Gastrocnemius medialis (tissue), 4 donors: ENCODE results near the gene GDF10. TPM values are rescaled to one million over a fixed set of nuclear protein-coding genes. Genes with fewer than 3 reads are reported as not detected.

ENCODE experiments used
- ATAC-seq, 2 donors: fragments of 150-250 bp; one replicate each; pipeline ENCODE4 v1.9.1; 2016
- DNase-seq, 2 donors: peaks; one replicate each; pipeline ENCODE4 v3.0.0-alpha.2; 2019
- H3K27ac ChIP-seq, 4 donors: fragments of 200-600 bp; sonication (generic); 1 replicate in 1 of 4; 2 replicates in 3 of 4; pipeline ENCODE4 v1.5.1; 2016 to 2018; ENCODE audit warnings: mild to moderate bottlenecking in 2 of 4, moderate library complexity in 1 of 4
- H3K27me3 ChIP-seq, 3 donors: fragments of 200-600 bp; sonication (generic) in 2 of 3; 1 replicate in 1 of 3; 2 replicates in 2 of 3; pipeline versions ENCODE4 v1.5.1 to v1.6.0; 2016 to 2019; ENCODE audit warnings: mild to moderate bottlenecking in 1 of 3, moderate library complexity in 1 of 3
- H3K36me3 ChIP-seq, 2 donors: fragments of 200-600 bp; sonication (generic) in 1 of 2; one replicate each; pipeline ENCODE4 v1.5.1; 2017 to 2018
- H3K4me1 ChIP-seq, 2 donors: fragments of 200-600 bp; sonication (generic) in 1 of 2; one replicate each; pipeline ENCODE4 v1.5.1; 2016 to 2017; ENCODE audit warnings: mild to moderate bottlenecking in 2 of 2
- H3K4me3 ChIP-seq, 4 donors: fragments of 200-600 bp; sonication (generic) in 3 of 4; 1 replicate in 1 of 4; 2 replicates in 3 of 4; pipeline ENCODE4 v1.5.1; 2016 to 2019; ENCODE audit warnings: mild to moderate bottlenecking in 2 of 4
- H3K9me3 ChIP-seq, 3 donors: fragments of 200-600 bp; sonication (generic) in 2 of 3; 1 replicate in 1 of 3; 2 replicates in 2 of 3; pipeline ENCODE4 v1.5.1; 2016 to 2019
- POLR2A ChIP-seq, 2 donors: fragments of 450-650 bp; IDR thresholded peaks; one replicate each; pipeline ENCODE4 v1.6.1; 2017; ENCODE audit warnings: antibody characterized with exemption in 2 of 2, mild to moderate bottlenecking in 2 of 2, moderate library complexity in 2 of 2
- in situ Hi-C, 4 donors: fragments of 200-750 bp; cut with MboI; loops; one replicate each; pipeline versions ENCODE4 v1.15.0 to v1.8.0; 2017; ENCODE audit warnings: low sequenced_read_pairs in 4 of 4
- intact Hi-C: fragments of 100-400 bp; cut with DNase I; formaldehyde crosslinking; loops from one replicate; pipeline ENCODE4 v1.15.1; 2023; ENCODE audit warnings: low total_unique reads
- total RNA-seq, 4 donors: library from RNA; depleted of rRNA; stranded (reverse); fragments of >200 nt; gene quantifications; one replicate each; pipeline versions ENCODE4 v1.1.0 to v1.2.3, GENCODE V29; 2016
- TF ChIP-seq, protein P1 (sequence below), 5 experiments: fragments of 450-650 bp in 3 of 5; fragments of 200-600 bp in 2 of 5; sonication (generic) in 2 of 5; IDR thresholded peaks in 4 of 5; conservative IDR thresholded peaks in 1 of 5; 1 replicate in 4 of 5; 2 replicates in 1 of 5; pipeline ENCODE4 v1.5.1; 2016 to 2019; ENCODE audit warnings: antibody characterized with exemption in 5 of 5, mild to moderate bottlenecking in 3 of 5, moderate library complexity in 3 of 5

The GDF10 gene
- total RNA-seq, 4 donors from 2014 or later, result 0.20 to 0.72 (median 0.36) TPM

GRCh38 chr10:47279276-47279675 lies 20.7 kb upstream of the GDF10 start:
- no peaks in the 10 kb centered on the region for H3K36me3 ChIP-seq
- H3K27ac ChIP-seq, result no peak overlapping the region
- H3K4me1 ChIP-seq, result no peaks in the 10 kb centered on the region
- in situ Hi-C loops, result no loop called here
- H3K4me3 ChIP-seq, result no peak overlapping the region
- no peak for DNase-seq
- intact Hi-C loops, result no loop called here
- no peaks in the 10 kb centered on the region for H3K27me3 ChIP-seq
- no peak for ATAC-seq
- no peaks in the 10 kb centered on the region for H3K9me3 ChIP-seq
- TF ChIP-seq, protein P1, sequence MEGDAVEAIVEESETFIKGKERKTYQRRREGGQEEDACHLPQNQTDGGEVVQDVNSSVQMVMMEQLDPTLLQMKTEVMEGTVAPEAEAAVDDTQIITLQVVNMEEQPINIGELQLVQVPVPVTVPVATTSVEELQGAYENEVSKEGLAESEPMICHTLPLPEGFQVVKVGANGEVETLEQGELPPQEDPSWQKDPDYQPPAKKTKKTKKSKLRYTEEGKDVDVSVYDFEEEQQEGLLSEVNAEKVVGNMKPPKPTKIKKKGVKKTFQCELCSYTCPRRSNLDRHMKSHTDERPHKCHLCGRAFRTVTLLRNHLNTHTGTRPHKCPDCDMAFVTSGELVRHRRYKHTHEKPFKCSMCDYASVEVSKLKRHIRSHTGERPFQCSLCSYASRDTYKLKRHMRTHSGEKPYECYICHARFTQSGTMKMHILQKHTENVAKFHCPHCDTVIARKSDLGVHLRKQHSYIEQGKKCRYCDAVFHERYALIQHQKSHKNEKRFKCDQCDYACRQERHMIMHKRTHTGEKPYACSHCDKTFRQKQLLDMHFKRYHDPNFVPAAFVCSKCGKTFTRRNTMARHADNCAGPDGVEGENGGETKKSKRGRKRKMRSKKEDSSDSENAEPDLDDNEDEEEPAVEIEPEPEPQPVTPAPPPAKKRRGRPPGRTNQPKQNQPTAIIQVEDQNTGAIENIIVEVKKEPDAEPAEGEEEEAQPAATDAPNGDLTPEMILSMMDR (IDR thresholded peaks at IDR 0.05 in 4 of 5, conservative IDR thresholded peaks at IDR 0.05 in 1 of 5), result no peak
- no peak for TF ChIP-seq POLR2A (IDR thresholded peaks at IDR 0.05)

- intact Hi-C loops, result no loop called here
- H3K27me3 ChIP-seq, result no peaks in the 10 kb centered on the region
- no peaks in the 10 kb centered on the region for H3K4me1 ChIP-seq
- in situ Hi-C loops, result no loop called here
- no peaks in the 10 kb centered on the region for H3K36me3 ChIP-seq
- no peaks in the 10 kb centered on the region for H3K9me3 ChIP-seq
- H3K27ac ChIP-seq, result no peak overlapping the region
- ATAC-seq (no peak), DNase-seq (no peak)
- TF ChIP-seq, protein P1 (IDR thresholded peaks at IDR 0.05 in 4 of 5, conservative IDR thresholded peaks at IDR 0.05 in 1 of 5), result no peak
- no peak for TF ChIP-seq POLR2A (IDR thresholded peaks at IDR 0.05)
- H3K4me3 ChIP-seq, result no peak overlapping the region
Observed at GRCh38 chr10:47282005-47282656, 17.9 kb upstream of the GDF10 start.

DNA sequence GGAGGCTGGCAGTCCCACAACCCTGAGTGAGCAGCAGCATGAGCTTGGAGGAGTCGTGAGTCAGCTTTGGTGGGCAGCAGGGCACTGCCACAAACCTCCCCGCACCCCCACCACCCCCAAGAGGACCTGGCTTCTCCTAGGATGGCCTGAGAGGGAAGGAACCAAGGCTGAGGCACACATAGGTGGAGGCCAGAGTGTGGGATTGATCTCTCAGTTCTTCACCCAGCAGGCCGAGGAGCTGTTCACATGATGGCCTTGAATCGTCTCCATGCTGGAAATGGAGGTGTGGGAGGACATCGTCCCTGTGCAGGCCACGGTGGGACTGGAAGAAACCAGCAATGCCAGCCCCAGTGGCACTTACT lies 17.4 kb upstream of the GDF10 start:
- DNase-seq (no peak), ATAC-seq (no peak)
- Histone ChIP-seq H3K4me3 (no peak overlapping the region), H3K9me3 (no peaks in the 10 kb centered on the region), H3K27me3 (no peaks in the 10 kb centered on the region), H3K4me1 (no peaks in the 10 kb centered on the region), H3K27ac (no peak overlapping the region), H3K36me3 (no peaks in the 10 kb centered on the region)
- in situ Hi-C loops, result no loop called here
- TF ChIP-seq POLR2A (IDR thresholded peaks at IDR 0.05), result no peak
- intact Hi-C loops, result no loop called here

DNA sequence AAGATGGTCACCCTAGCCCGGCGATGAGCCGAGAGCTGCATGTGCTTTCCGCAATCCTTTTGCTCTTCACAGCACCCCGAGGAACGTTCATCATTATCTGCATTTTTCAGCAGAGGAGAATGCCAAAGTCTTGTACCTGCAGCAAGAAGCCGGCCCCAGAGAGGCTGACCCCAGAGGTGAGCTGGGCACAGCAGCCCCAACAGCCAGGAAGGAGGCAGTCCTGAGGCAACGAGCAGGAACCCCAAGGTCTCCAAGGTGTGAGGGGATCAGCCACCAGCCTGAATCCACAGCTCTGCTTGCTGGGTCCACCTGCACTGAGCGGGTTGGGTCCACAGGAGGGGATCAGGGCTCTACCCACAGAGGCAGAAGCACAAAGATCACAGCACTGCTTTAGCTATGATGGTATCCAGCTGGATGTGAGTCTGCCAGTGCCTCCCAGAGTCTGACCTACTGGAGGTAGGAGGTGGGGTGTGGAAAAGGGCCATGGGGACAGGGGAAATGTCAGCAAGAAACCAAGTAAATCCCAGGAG lies 16.8 kb upstream of the GDF10 start:
- in situ Hi-C loops, result no loop called here
- intact Hi-C loops, result no loop called here

GRCh38 chr10:47283848-47284247 lies 16.1 kb upstream of the GDF10 start:
- Histone ChIP-seq H3K27ac (no peak overlapping the region), H3K4me1 (no peaks in the 10 kb centered on the region), H3K4me3 (no peak overlapping the region), H3K36me3 (no peaks in the 10 kb centered on the region), H3K27me3 (no peaks in the 10 kb centered on the region), H3K9me3 (no peaks in the 10 kb centered on the region)
- DNase-seq (no peak), ATAC-seq (no peak)
- in situ Hi-C loops, result no loop called here
- intact Hi-C loops, result no loop called here
- TF ChIP-seq, protein P1 (IDR thresholded peaks at IDR 0.05 in 4 of 5, conservative IDR thresholded peaks at IDR 0.05 in 1 of 5), result no peak
- TF ChIP-seq POLR2A (IDR thresholded peaks at IDR 0.05), result no peak

More for the DNA sequence above, 16.8 kb upstream of the GDF10 start:
- DNase-seq (no peak), ATAC-seq (no peak)
- Histone ChIP-seq H3K4me1 (no peaks in the 10 kb centered on the region), H3K36me3 (no peaks in the 10 kb centered on the region), H3K4me3 (no peak overlapping the region), H3K9me3 (no peaks in the 10 kb centered on the region), H3K27me3 (no peaks in the 10 kb centered on the region), H3K27ac (no peak overlapping the region)
- TF ChIP-seq, protein P1 (IDR thresholded peaks at IDR 0.05 in 4 of 5, conservative IDR thresholded peaks at IDR 0.05 in 1 of 5), result no peak
- TF ChIP-seq POLR2A (IDR thresholded peaks at IDR 0.05), result no peak
